Kidney tubule cell (primary cell): ENCODE measurements around the gene CCDC27.
A peak's percentile ranks its signal among the peaks of the same experiment; 100 is the strongest.

Experiments used
- DNase-seq: peaks from one replicate; pipeline ENCODE4 v3.0.0-alpha.2; 2018; ENCODE audit warnings: low spot score

Gene CCDC27

GRCh38 chr1:3718764-3719163 lies 33.5 kb upstream of the CCDC27 start:
- no peak for DNase-seq

GRCh38 chr1:3721955-3722465 lies 30.2 kb upstream of the CCDC27 start:
- DNase-seq: no peak

- DNase-seq: no peak
Observed at GRCh38 chr1:3722846-3723245, 29.4 kb upstream of the CCDC27 start.

- DNase-seq: peak; percentile 65
Observed at GRCh38 chr1:3724416-3725030, 27.7 kb upstream of the CCDC27 start.

GRCh38 chr1:3725366-3725765 lies 26.9 kb upstream of the CCDC27 start:
- no peak for DNase-seq

- DNase-seq: peak; percentile 26
Observed at GRCh38 chr1:3727042-3727824, 25.0 kb upstream of the CCDC27 start.

- no peak for DNase-seq
Observed at GRCh38 chr1:3727825-3728776, 24.1 kb upstream of the CCDC27 start.

GRCh38 chr1:3729594-3730542 lies 22.4 kb upstream of the CCDC27 start:
- no peak for DNase-seq

- DNase-seq: no peak
Observed at GRCh38 chr1:3730543-3731247, 21.6 kb upstream of the CCDC27 start.

- DNase-seq: no peak
Observed at GRCh38 chr1:3731583-3732433, 20.4 kb upstream of the CCDC27 start.

GRCh38 chr1:3732434-3733093 lies 19.7 kb upstream of the CCDC27 start:
- DNase-seq: no peak

GRCh38 chr1:3733094-3733882 lies 19.0 kb upstream of the CCDC27 start:
- DNase-seq: no peak

GRCh38 chr1:3733883-3734589 lies 18.2 kb upstream of the CCDC27 start:
- DNase-seq: no peak

- DNase-seq: no peak
Observed at GRCh38 chr1:3734602-3735001, 17.6 kb upstream of the CCDC27 start.

GRCh38 chr1:3735027-3735681 lies 17.1 kb upstream of the CCDC27 start:
- DNase-seq: no peak

GRCh38 chr1:3735688-3736087 lies 16.6 kb upstream of the CCDC27 start:
- DNase-seq: no peak

GRCh38 chr1:3736131-3736561 lies 16.1 kb upstream of the CCDC27 start:
- DNase-seq: no peak
